ENCODE data around the gene CRHBP.
"Not testable (repeated sequence)": the region's sequence is repeated elsewhere in the genome, so short reads cannot be mapped to it uniquely, and the experiment has no call there.

Gene CRHBP

DNA sequence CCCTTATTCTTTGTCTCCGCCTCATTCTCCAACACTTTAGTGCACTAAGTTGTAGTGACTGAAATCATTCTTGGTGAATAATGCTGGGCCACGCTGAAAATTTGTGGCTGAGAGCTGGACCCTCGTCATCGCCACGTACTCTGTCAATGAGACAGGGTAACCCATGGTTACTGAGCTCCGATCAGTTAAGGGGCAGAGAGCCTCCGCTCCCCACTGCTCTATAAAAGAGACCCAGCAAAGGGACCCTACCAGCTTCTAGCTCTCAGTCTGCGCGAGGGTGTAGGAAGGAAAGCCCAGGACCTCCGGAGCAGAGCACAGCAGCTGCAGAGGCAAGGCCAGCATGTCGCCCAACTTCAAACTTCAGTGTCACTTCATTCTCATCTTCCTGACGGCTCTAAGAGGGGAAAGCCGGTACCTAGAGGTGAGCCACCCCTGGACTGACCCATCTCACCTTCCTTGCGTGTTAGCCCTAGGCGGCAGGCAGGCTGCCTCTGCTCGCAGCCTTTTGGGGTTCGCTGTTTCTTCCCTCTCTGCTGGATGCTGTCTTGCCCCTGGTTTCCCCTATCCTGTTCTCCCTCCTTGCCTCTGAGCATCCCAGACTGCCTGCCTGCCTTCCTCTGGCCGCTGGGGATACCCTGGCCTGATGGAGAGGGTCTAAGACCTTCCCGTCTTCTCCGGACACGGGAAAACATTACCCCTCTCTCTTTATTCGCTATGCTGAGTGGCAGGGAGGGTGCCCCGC is at the start of gene CRHBP:
TSS of gene CRHBP (plus strand) at position 251 of the 742 bp plus-strand sequence. CDS start at position 341, 90 bp downstream.
- TF ChIP-seq CTCF (IDR thresholded peaks at IDR 0.05; ENCODE audit: low read depth, low read length, missing control alignments): no peak
- peak within 1 kb of the TSS; percentile 44 for H3K4me3 ChIP-seq (replicated peaks; ENCODE audit: low read depth, low read length)
- DNase-seq (ENCODE audit: extremely low read depth, low read depth): no peak

GRCh38 chr5:76908166-76908565 is 44.7 kb upstream of the CRHBP start:
- no peak overlapping the region for H3K4me3 ChIP-seq (replicated peaks; ENCODE audit: low read depth, low read length)
- DNase-seq (ENCODE audit: extremely low read depth, low read depth): no peak
- no peak for TF ChIP-seq CTCF (IDR thresholded peaks at IDR 0.05; ENCODE audit: low read depth, low read length, missing control alignments)

GRCh38 chr5:76910344-76910933 is 42.4 kb upstream of the CRHBP start:
- not testable (repeated sequence) for DNase-seq (ENCODE audit: extremely low read depth, low read depth); H3K4me3 ChIP-seq (replicated peaks; ENCODE audit: low read depth, low read length)

GRCh38 chr5:76914671-76915070 is 38.2 kb upstream of the CRHBP start:
- DNase-seq (ENCODE audit: extremely low read depth, low read depth); H3K4me3 ChIP-seq (replicated peaks; ENCODE audit: low read depth, low read length): not testable (repeated sequence)

GRCh38 chr5:76918539-76918938 is 34.3 kb upstream of the CRHBP start:
- no peak overlapping the region for H3K4me3 ChIP-seq (replicated peaks; ENCODE audit: low read depth, low read length)
- DNase-seq (ENCODE audit: extremely low read depth, low read depth): no peak
- TF ChIP-seq CTCF (IDR thresholded peaks at IDR 0.05; ENCODE audit: low read depth, low read length, missing control alignments): no peak

DNA sequence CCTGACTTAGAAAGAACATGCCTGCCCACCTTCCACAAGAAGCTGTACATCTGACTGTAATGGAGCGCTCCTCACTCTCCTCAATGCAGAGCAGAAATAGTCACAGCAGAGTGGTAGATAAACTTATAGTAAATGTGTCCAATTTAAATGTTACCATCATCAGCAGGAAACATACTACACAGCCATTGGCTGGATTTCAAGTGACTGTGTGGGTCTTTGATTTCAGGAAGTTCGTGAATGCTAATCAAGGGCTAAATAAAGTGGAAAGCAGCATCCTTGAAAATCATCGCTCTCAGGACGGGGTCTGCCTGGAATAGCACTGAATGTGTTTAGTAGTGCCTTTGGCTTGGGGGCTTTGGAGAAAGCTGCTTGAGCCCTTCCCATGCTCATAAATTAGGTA is 32.4 kb upstream of the CRHBP start:
- no peak overlapping the region for H3K4me3 ChIP-seq (replicated peaks; ENCODE audit: low read depth, low read length)
- no peak for DNase-seq (ENCODE audit: extremely low read depth, low read depth)
- no peak for TF ChIP-seq CTCF (IDR thresholded peaks at IDR 0.05; ENCODE audit: low read depth, low read length, missing control alignments)

GRCh38 chr5:76926329-76927105 is 26.3 kb upstream of the CRHBP start:
- no peak overlapping the region for H3K4me3 ChIP-seq (replicated peaks; ENCODE audit: low read depth, low read length)
- TF ChIP-seq CTCF (IDR thresholded peaks at IDR 0.05; ENCODE audit: low read depth, low read length, missing control alignments): no peak
- DNase-seq (ENCODE audit: extremely low read depth, low read depth): peak; percentile 5

All from HFF-Myc (cell line).